Brain microvascular endothelial cell (primary cell): ENCODE data around the gene CAMKK1.

Experiments
- DNase-seq: peaks from one replicate; pipeline ENCODE4 v3.0.0-alpha.2; 2020
- H3K27ac ChIP-seq: fragments of 250-450 bp; sonication (Bioruptor Pico); 2 replicates; pipeline ENCODE4 v1.5.1; 2020; ENCODE audit warnings: mild to moderate bottlenecking, moderate library complexity
- H3K27me3 ChIP-seq: fragments of 250-450 bp; sonication (Bioruptor Pico); replicated peaks from 2 replicates; pipeline ENCODE4 v1.5.1; 2020; ENCODE audit warnings: mild to moderate bottlenecking
- H3K36me3 ChIP-seq: fragments of 250-450 bp; sonication (Bioruptor Pico); replicated peaks from 2 replicates; pipeline ENCODE4 v1.5.1; 2020; ENCODE audit warnings: mild to moderate bottlenecking
- H3K4me3 ChIP-seq: 2 replicates; pipeline ENCODE4 v1.5.1; 2011; ENCODE audit warnings: low read depth, mild to moderate bottlenecking, control low read depth, low read length, moderate library complexity
- CTCF ChIP-seq: IDR thresholded peaks from 2 replicates; pipeline ENCODE4 v1.5.1; 2011; ENCODE audit warnings: low read depth, mild to moderate bottlenecking, moderate library complexity, low read length, control low read depth, inconsistent platforms; ENCODE audit errors: missing control alignments
- in situ Hi-C: cut with HindIII; loops from 2 replicates; pipeline ENCODE4 v1.10.0; 2017; ENCODE audit warnings: low sequenced_read_pairs, low pct_ligation_motif_present

The CAMKK1 gene

GRCh38 chr17:3818786-3819185 lies 74.1 kb downstream of the CAMKK1 start:
- H3K36me3 ChIP-seq, result peaks cover 71% of the 10 kb centered on the region
- in situ Hi-C loops, result no loop called here
- H3K27ac ChIP-seq, result no peak overlapping the region
- no peak for TF ChIP-seq CTCF
- no peak for DNase-seq
- no peak overlapping the region for H3K4me3 ChIP-seq
- H3K27me3 ChIP-seq, result no peaks in the 10 kb centered on the region

- peaks cover 74% of the 10 kb centered on the region for H3K36me3 ChIP-seq
- no peak overlapping the region for H3K27ac ChIP-seq
Measured at GRCh38 chr17:3817851-3818605, 74.8 kb downstream of the CAMKK1 start.

GRCh38 chr17:3815925-3816324 lies 76.9 kb downstream of the CAMKK1 start:
- Histone ChIP-seq H3K27ac (no peak overlapping the region), H3K27me3 (no peaks in the 10 kb centered on the region), H3K36me3 (peaks cover 60% of the 10 kb centered on the region), H3K4me3 (no peak overlapping the region)
- DNase-seq, result no peak
- in situ Hi-C loops, result no loop called here
- peak; percentile 55 for TF ChIP-seq CTCF

More at GRCh38 chr17:3817851-3818605, 74.8 kb downstream of the CAMKK1 start:
- no peak for TF ChIP-seq CTCF
- Histone ChIP-seq H3K4me3 (no peak overlapping the region), H3K27me3 (no peaks in the 10 kb centered on the region)
- no peak for DNase-seq
- in situ Hi-C loops, result no loop called here

- Histone ChIP-seq H3K27me3 (no peaks in the 10 kb centered on the region), H3K36me3 (peaks cover 56% of the 10 kb centered on the region), H3K4me3 (no peak overlapping the region), H3K27ac (no peak overlapping the region)
- DNase-seq, result no peak
- TF ChIP-seq CTCF, result no peak
- in situ Hi-C loops, result no loop called here
Measured at GRCh38 chr17:3815122-3815521, 77.7 kb downstream of the CAMKK1 start.

- Histone ChIP-seq H3K27ac (no peak overlapping the region), H3K4me3 (no peak overlapping the region), H3K36me3 (peaks cover 53% of the 10 kb centered on the region), H3K27me3 (no peaks in the 10 kb centered on the region)
- TF ChIP-seq CTCF, result no peak
- DNase-seq, result no peak
- in situ Hi-C loops, result no loop called here
Measured at GRCh38 chr17:3814361-3814760, 78.5 kb downstream of the CAMKK1 start.

- no peaks in the 10 kb centered on the region for H3K27me3 ChIP-seq
- peaks cover 45% of the 10 kb centered on the region for H3K36me3 ChIP-seq
- no peak overlapping the region for H3K4me3 ChIP-seq
- DNase-seq, result no peak
- TF ChIP-seq CTCF, result no peak
- no peak overlapping the region for H3K27ac ChIP-seq
- in situ Hi-C loops, result no loop called here
Measured at GRCh38 chr17:3813171-3813570, 79.7 kb downstream of the CAMKK1 start.
